ENCODE results near the gene CA10.

CA10 gene

GRCh38 chr17:51992864-51993416 is 165.6 kb downstream of the CA10 start:
- H4K20me1 ChIP-seq (ENCODE audit: low read depth, low read length), result no peaks in the 10 kb centered on the region
- H3F3A ChIP-seq (ENCODE audit: insufficient read depth), result no peaks in the 10 kb centered on the region
- H3K36me3 ChIP-seq (ENCODE audit: low read length), result no peaks in the 10 kb centered on the region
- no peak overlapping the region for H3K4me2 ChIP-seq (ENCODE audit: low read depth, low read length, poor library complexity, severe bottlenecking)
- no peaks in the 10 kb centered on the region for H3K9me3 ChIP-seq (ENCODE audit: insufficient read depth, low read length)
- H3K9ac ChIP-seq (ENCODE audit: low read length), result no peak overlapping the region
- H3K4me3 ChIP-seq (ENCODE audit: insufficient read depth, low read length, poor library complexity, severe bottlenecking), result no peak overlapping the region
- H3K9me2 ChIP-seq (replicated peaks; ENCODE audit: insufficient read depth, low read length), result no peaks in the 10 kb centered on the region
- no peak overlapping the region for H3K27ac ChIP-seq (ENCODE audit: low read depth, low read length)
- H2AFZ ChIP-seq (ENCODE audit: low read depth, low read length, severe bottlenecking), result no peak overlapping the region
- no peaks in the 10 kb centered on the region for H3K27me3 ChIP-seq (ENCODE audit: low read length)
- no peaks in the 10 kb centered on the region for H3K79me2 ChIP-seq (ENCODE audit: insufficient read depth, low read length)
- TF ChIP-seq CTCF (IDR thresholded peaks at IDR 0.05; ENCODE audit: insufficient read depth, low read length, poor library complexity, severe bottlenecking) (no peak), EZH2phosphoT487 (conservative IDR thresholded peaks at IDR 0.05; ENCODE audit: low read length) (no peak)

GRCh38 chr17:51971121-51971520 is 187.4 kb downstream of the CA10 start:
- H3K79me2 ChIP-seq (ENCODE audit: insufficient read depth, low read length), result no peaks in the 10 kb centered on the region
- H3K9me2 ChIP-seq (replicated peaks; ENCODE audit: insufficient read depth, low read length), result no peaks in the 10 kb centered on the region
- H3K4me2 ChIP-seq (ENCODE audit: low read depth, low read length, poor library complexity, severe bottlenecking), result no peak overlapping the region
- no peak overlapping the region for H2AFZ ChIP-seq (ENCODE audit: low read depth, low read length, severe bottlenecking)
- no peak overlapping the region for H3K9ac ChIP-seq (ENCODE audit: low read length)
- H3K4me3 ChIP-seq (ENCODE audit: insufficient read depth, low read length, poor library complexity, severe bottlenecking), result no peak overlapping the region
- H4K20me1 ChIP-seq (ENCODE audit: low read depth, low read length), result no peaks in the 10 kb centered on the region
- no peaks in the 10 kb centered on the region for H3K27me3 ChIP-seq (ENCODE audit: low read length)
- TF ChIP-seq CTCF (IDR thresholded peaks at IDR 0.05; ENCODE audit: insufficient read depth, low read length, poor library complexity, severe bottlenecking) (no peak), EZH2phosphoT487 (conservative IDR thresholded peaks at IDR 0.05; ENCODE audit: low read length) (no peak)
- no peak overlapping the region for H3K27ac ChIP-seq (ENCODE audit: low read depth, low read length)
- H3F3A ChIP-seq (ENCODE audit: insufficient read depth), result no peaks in the 10 kb centered on the region
- H3K9me3 ChIP-seq (ENCODE audit: insufficient read depth, low read length), result no peaks in the 10 kb centered on the region
- H3K36me3 ChIP-seq (ENCODE audit: low read length), result no peaks in the 10 kb centered on the region

- H3K27me3 ChIP-seq (ENCODE audit: low read length), result no peaks in the 10 kb centered on the region
- H3K9ac ChIP-seq (ENCODE audit: low read length), result no peak overlapping the region
- no peaks in the 10 kb centered on the region for H3K36me3 ChIP-seq (ENCODE audit: low read length)
- peaks cover 3% of the 10 kb centered on the region; the same call in 1 of the 2 replicates for H3K9me3 ChIP-seq (ENCODE audit: insufficient read depth, low read length)
- H2AFZ ChIP-seq (ENCODE audit: low read depth, low read length, severe bottlenecking), result no peak overlapping the region
- H3K4me2 ChIP-seq (ENCODE audit: low read depth, low read length, poor library complexity, severe bottlenecking), result no peak overlapping the region
- H3K9me2 ChIP-seq (replicated peaks; ENCODE audit: insufficient read depth, low read length), result no peaks in the 10 kb centered on the region
- H3K4me3 ChIP-seq (ENCODE audit: insufficient read depth, low read length, poor library complexity, severe bottlenecking), result no peak overlapping the region
- H4K20me1 ChIP-seq (ENCODE audit: low read depth, low read length), result no peaks in the 10 kb centered on the region
- no peaks in the 10 kb centered on the region for H3K79me2 ChIP-seq (ENCODE audit: insufficient read depth, low read length)
- H3K27ac ChIP-seq (ENCODE audit: low read depth, low read length), result no peak overlapping the region
- TF ChIP-seq CTCF (IDR thresholded peaks at IDR 0.05; ENCODE audit: insufficient read depth, low read length, poor library complexity, severe bottlenecking) (no peak), EZH2phosphoT487 (conservative IDR thresholded peaks at IDR 0.05; ENCODE audit: low read length) (no peak)
- no peaks in the 10 kb centered on the region for H3F3A ChIP-seq (ENCODE audit: insufficient read depth)
These were observed 196.8 kb downstream of the CA10 start for GRCh38 chr17:51961689-51962088.

Data from SU-DHL-6 (cell line).